Effector memory CD4-positive, alpha-beta T cell (primary cell): ENCODE data around the gene SIAH2.

Experiments used
- DNase-seq, 3 donors: peaks; one replicate each; pipeline ENCODE4 v3.0.0-alpha.2; 2020
- H3K27ac ChIP-seq: 2 replicates; pipeline ENCODE4 v1.7.0; 2013; ENCODE audit warnings: mild to moderate bottlenecking, low read length, moderate library complexity; ENCODE audit not compliant: insufficient read depth, poor library complexity, severe bottlenecking
- H3K27me3 ChIP-seq: replicated peaks from 2 replicates; pipeline ENCODE4 v1.7.0; 2013; ENCODE audit warnings: mild to moderate bottlenecking, low read length; ENCODE audit not compliant: insufficient read depth, control insufficient read depth, poor library complexity, severe bottlenecking
- H3K36me3 ChIP-seq: 2 replicates; pipeline ENCODE4 v1.7.0; 2013; ENCODE audit warnings: mild to moderate bottlenecking, low read length, moderate library complexity; ENCODE audit not compliant: control insufficient read depth, insufficient read depth
- H3K4me1 ChIP-seq: 2 replicates; pipeline ENCODE4 v1.7.0; 2013; ENCODE audit warnings: low read length, mild to moderate bottlenecking; ENCODE audit not compliant: control insufficient read depth, insufficient read depth, poor library complexity, severe bottlenecking
- H3K4me3 ChIP-seq: 2 replicates; pipeline ENCODE4 v1.7.0; 2013; ENCODE audit warnings: low read length, low read depth, mild to moderate bottlenecking; ENCODE audit not compliant: insufficient read depth, poor library complexity, severe bottlenecking
- H3K9me3 ChIP-seq: 2 replicates; pipeline ENCODE4 v1.7.0; 2013; ENCODE audit warnings: mild to moderate bottlenecking, low read length, moderate library complexity; ENCODE audit not compliant: control insufficient read depth

The SIAH2 gene

GRCh38 chr3:150751781-150752263, 11.1 kb downstream of the SIAH2 start:
- Histone ChIP-seq H3K36me3 (peaks cover 4% of the 10 kb centered on the region), H3K27ac (no peak overlapping the region), H3K4me3 (no peak overlapping the region), H3K9me3 (no peaks in the 10 kb centered on the region), H3K27me3 (no peaks in the 10 kb centered on the region), H3K4me1 (peaks cover 7% of the 10 kb centered on the region)
- DNase-seq: no peak

GRCh38 chr3:150749255-150749654, 13.7 kb downstream of the SIAH2 start:
- H3K36me3 ChIP-seq: no peaks in the 10 kb centered on the region
- no peak for DNase-seq
- no peak overlapping the region for H3K4me3 ChIP-seq
- H3K9me3 ChIP-seq: no peaks in the 10 kb centered on the region
- no peaks in the 10 kb centered on the region for H3K27me3 ChIP-seq
- H3K4me1 ChIP-seq: peaks cover 7% of the 10 kb centered on the region
- no peak overlapping the region for H3K27ac ChIP-seq

DNA sequence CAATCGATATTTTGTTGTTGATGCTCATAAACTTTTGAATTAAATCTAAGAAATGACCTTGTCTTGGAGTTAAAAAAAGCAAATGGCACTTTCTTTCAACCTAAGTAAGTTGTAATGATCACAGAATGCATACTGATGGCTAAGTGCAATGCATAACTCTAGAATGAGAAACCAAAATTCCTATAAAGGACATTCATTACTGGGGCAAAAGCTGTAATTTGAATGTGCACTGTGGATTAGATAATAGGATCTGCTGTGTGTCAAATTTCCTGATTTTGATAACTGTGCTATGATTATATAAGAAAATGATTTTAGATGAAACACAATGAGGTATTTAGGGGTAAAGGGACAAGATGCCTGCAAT, 14.3 kb downstream of the SIAH2 start:
- no peak for DNase-seq
- no peak overlapping the region for H3K4me3 ChIP-seq
- no peaks in the 10 kb centered on the region for H3K36me3 ChIP-seq
- H3K27me3 ChIP-seq: no peaks in the 10 kb centered on the region
- H3K4me1 ChIP-seq: peaks cover 7% of the 10 kb centered on the region
- H3K9me3 ChIP-seq: no peaks in the 10 kb centered on the region
- no peak overlapping the region for H3K27ac ChIP-seq

- H3K36me3 ChIP-seq: no peaks in the 10 kb centered on the region
- H3K27me3 ChIP-seq: no peaks in the 10 kb centered on the region
- no peak overlapping the region for H3K4me3 ChIP-seq
- DNase-seq: no peak
- no peaks in the 10 kb centered on the region for H3K9me3 ChIP-seq
- no peak overlapping the region for H3K27ac ChIP-seq
- H3K4me1 ChIP-seq: peaks cover 7% of the 10 kb centered on the region
These were observed 14.9 kb downstream of the SIAH2 start for GRCh38 chr3:150747886-150748683.

- H3K27me3 ChIP-seq: no peaks in the 10 kb centered on the region
- H3K4me3 ChIP-seq: no peak overlapping the region
- H3K27ac ChIP-seq: no peak overlapping the region
- H3K4me1 ChIP-seq: peaks cover 4% of the 10 kb centered on the region
- DNase-seq: no peak
- peaks cover 5% of the 10 kb centered on the region for H3K36me3 ChIP-seq
- no peaks in the 10 kb centered on the region for H3K9me3 ChIP-seq
These were observed 16.0 kb downstream of the SIAH2 start for GRCh38 chr3:150746791-150747590.

DNA sequence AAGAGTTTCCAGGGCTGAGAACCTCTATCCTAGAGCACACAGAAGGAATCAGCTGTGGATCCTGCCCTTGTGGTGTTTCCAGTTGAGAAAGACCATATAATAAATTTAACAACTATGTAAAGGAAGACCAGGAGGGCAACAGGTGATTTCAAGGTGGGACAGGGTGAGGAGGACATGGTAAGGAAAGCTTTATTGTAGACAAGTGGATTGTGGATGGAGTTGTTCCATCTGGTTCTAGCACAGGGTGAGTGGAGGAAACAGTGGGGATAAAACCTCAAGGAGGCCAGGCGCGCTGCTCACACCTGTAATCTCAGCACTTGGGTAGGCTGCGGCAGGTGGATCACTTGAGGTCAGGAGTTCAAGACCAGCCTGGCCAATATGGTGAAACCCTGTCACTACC, 17.1 kb downstream of the SIAH2 start:
- Histone ChIP-seq H3K27ac (no peak overlapping the region), H3K4me3 (no peak overlapping the region), H3K9me3 (no peaks in the 10 kb centered on the region), H3K27me3 (no peaks in the 10 kb centered on the region), H3K4me1 (no peaks in the 10 kb centered on the region), H3K36me3 (peaks cover 16% of the 10 kb centered on the region)
- DNase-seq: no peak

- H3K9me3 ChIP-seq: no peaks in the 10 kb centered on the region
- peaks cover 16% of the 10 kb centered on the region for H3K36me3 ChIP-seq
- DNase-seq: no peak
- H3K4me1 ChIP-seq: peaks cover 6% of the 10 kb centered on the region
- no peaks in the 10 kb centered on the region for H3K27me3 ChIP-seq
- H3K27ac ChIP-seq: no peak overlapping the region
- no peak overlapping the region for H3K4me3 ChIP-seq
These were observed 18.1 kb downstream of the SIAH2 start for GRCh38 chr3:150744919-150745211.

GRCh38 chr3:150744041-150744918, 18.7 kb downstream of the SIAH2 start:
- Histone ChIP-seq H3K9me3 (no peaks in the 10 kb centered on the region), H3K27ac (no peak overlapping the region), H3K27me3 (no peaks in the 10 kb centered on the region), H3K4me1 (peaks cover 6% of the 10 kb centered on the region), H3K36me3 (peaks cover 16% of the 10 kb centered on the region), H3K4me3 (no peak overlapping the region)
- DNase-seq: no peak

DNA sequence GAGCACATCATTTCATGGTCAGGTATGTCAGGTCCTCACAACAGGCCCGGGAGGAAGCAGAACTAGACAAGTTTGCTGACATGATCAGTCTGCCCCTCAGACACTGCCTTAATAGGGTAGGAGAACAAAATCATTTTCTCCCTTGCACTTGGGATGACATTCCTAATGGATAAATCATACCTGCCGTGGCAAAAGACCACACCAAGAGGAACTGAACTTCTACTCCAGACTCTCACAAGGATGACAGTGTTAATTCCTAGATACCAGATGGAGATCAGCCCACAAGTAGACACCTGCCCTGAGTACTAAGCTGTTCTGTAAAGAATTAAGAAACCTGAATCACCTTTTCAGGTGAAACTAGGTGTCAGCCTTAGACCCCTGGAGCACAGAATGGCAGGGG, 19.5 kb downstream of the SIAH2 start:
- H3K27me3 ChIP-seq: no peaks in the 10 kb centered on the region
- DNase-seq: no peak
- no peak overlapping the region for H3K27ac ChIP-seq
- no peaks in the 10 kb centered on the region for H3K9me3 ChIP-seq
- H3K36me3 ChIP-seq: peaks cover 16% of the 10 kb centered on the region
- peaks cover 6% of the 10 kb centered on the region for H3K4me1 ChIP-seq
- H3K4me3 ChIP-seq: no peak overlapping the region
